Stimulated activated CD8-positive, alpha-beta memory T cell treated with anti-CD3 and anti-CD28 coated beads, Interleukin-12 subunit alpha, Interleukin-12 subunit beta, amount 100 ng/mL, for 4 hours (primary cell): Measurements from ENCODE around the gene PTPRJ.
"Not testable (repeated sequence)": the region's sequence is repeated elsewhere in the genome, so short reads cannot be mapped to it uniquely, and the experiment has no call there.

Experiments
- DNase-seq: peaks from one replicate; pipeline ENCODE4 v3.0.0-alpha.2; 2020; ENCODE audit warnings: low read depth

The PTPRJ gene

DNA sequence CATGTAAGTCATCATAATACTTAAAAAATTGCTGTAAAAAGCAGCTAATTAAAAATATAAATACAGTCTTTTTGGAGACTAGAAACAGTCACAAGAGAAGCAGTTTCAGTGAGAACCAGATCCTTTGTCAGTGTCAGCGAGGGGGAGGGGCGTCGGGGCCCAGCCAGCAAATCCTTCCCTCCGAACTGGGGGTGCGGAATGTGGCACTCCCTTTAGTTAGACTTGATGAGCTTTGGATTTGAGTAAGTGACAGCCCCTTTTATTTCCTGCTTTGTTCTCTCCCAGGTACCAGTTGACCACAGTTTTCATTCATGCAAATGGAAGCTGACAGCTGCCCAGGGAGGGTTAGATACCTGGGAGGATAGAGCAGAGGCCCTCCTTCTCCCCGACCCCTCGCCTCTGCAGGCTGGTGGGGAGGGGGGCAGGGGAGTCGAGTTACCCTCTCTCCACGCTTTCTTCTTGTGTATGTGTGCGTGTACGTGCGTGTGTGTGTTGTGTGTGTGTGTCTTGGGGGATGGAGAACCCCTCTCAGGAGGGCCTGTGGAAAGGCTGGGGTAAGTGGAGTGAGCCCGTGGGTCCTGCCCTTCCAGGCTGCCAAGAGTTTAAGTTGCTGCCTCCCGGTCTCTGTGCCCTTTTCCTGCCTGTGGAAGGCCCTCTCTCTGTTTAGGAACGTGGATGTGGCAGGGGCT is 38.3 kb downstream of the PTPRJ start:
- no peak for DNase-seq

DNA sequence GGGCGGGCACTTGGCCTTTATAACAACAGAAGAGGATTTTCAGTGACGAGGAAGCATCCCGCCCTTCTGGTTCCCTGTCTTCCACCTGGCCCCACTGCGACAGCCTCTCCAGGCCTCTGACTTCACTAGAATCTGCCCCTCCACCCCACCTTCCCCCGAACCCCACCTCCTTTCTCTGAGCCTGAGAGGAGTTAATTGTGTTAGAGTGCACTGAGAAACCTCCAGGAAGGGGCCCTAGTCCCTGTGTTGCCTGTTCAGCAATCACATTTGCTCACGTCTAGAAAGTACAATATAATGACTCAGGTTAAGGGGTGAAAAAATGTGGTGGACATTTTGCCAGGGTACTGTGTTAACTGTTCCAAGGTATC is 38.8 kb downstream of the PTPRJ start:
- DNase-seq, result no peak

DNA sequence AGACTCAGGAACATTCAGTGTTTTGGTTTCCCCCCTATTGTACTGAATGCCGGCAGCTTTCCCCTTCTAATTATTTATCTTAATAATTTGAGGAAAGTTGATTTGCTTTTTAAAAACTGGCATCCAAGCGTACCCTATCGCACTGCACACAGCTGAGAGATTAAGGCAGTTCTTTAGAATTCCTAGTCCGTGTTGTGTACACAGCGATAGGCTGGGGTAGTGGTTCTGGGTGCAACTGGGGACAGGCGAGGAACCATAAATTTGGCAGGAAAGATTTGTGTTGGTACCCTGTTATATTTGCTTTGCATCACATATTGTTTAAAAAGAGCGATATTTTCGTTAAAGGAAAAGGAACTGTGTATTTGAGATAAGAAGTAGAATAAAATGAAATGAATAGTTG is 39.2 kb downstream of the PTPRJ start:
- DNase-seq, result no peak

DNA sequence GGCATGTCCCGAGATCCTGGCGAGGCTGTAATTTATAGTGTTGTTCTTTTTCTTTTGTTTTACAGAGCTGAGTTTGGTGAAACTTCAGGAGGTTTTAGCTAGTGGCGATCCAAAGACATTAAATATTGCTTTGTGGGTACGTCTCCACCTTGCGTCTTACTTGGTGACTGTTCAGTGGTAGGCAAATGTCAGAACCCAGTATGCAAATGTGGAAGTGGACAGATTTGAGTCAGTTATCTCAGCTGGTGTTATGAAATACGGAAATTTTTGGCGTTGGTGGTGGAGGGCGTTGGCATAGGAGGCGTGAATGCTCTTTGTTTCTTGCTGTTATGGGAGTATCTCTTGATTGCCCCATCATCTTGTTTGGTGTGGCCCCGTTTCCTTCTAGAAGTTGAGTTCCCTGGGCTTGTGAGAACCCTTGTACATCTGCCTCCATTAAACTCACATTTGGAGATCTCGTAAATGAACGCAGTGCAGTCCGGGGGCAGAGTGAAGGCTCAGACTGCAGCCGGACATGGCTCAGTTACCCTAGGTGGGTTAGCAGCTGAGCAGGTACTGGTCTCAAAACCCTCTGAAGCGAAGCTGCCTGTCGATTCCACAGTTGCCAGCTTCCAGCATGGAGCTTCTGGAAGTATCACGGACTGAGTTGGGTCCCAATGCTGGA is 39.9 kb downstream of the PTPRJ start:
- DNase-seq, result no peak

DNA sequence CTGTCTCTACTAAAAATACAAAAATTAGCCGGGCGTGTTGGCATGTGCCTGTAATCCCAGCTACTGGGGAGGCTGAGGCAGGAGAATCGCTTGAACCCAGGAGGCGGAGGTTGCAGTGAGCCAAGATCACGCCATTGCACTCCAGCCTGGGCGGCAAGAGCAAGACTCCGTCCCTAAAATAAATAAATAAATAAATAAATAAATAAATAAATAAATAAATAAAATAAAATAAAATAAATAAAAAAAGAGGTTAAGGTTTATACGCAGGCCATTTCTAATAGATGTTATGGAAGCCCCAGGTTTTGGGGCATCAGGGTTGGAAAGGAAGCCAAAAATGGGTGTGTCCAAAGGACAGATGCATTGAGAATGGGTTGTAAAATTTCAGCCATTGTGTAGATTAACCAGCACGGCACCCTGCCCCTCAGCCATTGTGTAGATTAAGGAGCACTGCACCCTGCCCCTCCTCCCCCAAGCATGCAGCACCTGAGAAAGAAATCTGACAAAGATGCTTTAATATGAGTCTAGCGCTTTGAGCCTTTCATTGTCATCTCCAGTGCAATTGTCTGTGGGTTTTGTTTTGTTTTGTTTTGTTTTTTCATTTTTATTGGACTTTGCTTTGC is 41.0 kb downstream of the PTPRJ start:
- not testable (repeated sequence) for DNase-seq

DNA sequence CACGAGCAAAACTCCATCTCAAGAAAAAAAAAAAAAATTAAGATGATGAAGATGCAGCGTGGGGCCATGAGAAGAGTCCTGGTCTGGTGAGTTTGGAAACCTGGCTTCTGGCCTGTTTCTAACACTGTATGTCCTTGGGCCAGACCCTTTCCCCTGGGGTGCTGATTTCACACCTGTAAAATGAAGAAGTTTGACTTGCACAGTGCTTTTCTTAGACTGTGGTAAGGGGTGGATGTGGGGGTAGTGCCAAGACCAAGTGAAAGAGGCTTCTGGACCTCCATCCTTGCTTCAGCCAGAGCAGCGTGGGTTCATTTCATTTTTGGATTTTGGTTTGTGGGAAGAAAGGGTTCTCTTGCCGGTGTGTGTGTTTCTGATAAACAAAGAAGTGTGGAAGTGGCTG is 42.1 kb downstream of the PTPRJ start:
- no peak for DNase-seq

DNA sequence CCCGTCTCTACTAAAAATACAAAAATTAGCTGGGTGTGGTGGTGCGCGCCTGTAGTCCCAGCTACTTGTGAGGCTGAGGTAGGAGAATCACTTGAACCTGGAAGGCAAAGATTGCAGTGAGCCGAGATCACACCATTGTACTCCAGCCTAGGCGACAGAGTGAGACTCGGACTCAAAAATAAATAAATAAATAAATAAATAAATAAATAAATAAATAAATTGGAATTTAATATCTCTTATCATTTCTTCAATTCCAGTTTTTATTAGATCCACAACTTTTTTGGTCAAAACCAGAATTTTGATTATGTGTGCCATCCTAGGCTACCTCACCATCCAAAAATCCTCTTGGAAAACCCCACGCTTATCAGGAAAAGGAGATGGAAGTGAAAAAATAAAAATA is 43.2 kb downstream of the PTPRJ start:
- DNase-seq, result not testable (repeated sequence)

DNA sequence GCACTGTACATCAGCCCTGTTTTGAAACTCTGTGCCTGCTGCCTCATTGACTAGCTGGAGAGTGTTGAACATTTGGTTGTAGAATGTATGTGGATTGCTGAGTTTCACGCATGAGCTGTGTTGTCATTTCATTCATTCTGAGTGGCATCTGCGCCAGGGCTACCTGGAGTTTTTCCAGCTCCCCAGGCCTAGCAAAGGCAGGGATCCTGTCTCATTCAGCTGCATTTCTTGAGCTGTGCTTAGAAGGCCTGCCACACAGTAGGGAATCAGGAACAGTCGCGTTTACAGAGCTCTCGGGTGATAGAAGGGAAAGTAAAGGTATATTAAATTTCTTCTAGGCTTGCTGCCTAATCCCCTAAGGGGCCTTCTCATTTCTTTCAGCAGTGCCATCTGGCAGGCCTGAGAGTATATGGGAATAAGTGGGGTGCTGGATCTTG is 44.3 kb downstream of the PTPRJ start:
- no peak for DNase-seq

DNA sequence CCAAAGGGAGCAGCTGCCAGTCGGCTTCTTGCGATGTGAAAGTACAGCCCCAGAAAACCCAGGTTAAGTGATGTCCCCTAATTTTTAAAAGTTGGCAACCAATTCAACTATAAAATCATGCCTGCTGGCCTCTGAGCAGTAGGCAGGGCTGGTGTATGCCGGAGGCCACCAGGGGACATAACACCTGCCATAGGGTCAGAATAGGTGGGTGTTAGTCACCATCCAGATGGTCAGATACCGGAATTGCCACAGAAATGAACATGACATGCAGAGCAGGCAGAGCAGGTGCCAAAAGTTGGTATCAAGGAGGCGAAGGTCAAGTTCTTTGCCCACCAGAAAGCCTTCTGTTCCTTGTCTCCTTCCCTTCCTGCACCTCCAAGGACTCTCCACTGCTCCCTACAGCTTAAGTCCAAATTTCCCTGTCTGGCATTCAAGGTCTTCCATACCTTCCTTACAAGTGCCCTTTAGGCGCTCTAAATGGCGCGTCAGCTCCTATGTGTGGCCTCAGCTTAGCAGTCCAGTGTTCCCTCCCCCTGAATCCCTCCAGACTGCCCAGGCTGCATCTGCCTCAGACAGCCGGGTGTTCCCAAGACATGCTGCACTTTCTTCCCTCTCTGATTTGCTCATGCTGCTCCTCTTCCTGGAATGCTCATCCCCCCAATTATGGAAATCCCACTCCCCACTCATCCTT is 45.1 kb downstream of the PTPRJ start:
- no peak for DNase-seq

DNA sequence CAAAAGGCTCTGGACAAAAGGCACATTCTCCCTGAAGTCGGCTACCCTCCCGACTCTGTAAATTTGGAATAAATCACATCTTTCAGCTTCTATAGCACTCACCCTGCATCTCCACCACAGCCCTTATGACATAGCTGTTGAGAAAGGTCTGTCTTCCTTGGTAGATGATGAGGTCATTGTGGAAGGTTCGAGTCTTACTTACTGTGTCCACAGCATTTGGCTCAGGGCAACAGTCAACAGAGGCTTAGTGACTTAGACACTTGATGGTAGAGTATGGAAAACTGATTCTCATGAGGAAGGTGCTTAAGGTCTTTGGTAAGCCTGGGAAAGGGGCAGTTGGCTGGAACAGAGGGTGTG is 45.6 kb downstream of the PTPRJ start:
- DNase-seq, result no peak

DNA sequence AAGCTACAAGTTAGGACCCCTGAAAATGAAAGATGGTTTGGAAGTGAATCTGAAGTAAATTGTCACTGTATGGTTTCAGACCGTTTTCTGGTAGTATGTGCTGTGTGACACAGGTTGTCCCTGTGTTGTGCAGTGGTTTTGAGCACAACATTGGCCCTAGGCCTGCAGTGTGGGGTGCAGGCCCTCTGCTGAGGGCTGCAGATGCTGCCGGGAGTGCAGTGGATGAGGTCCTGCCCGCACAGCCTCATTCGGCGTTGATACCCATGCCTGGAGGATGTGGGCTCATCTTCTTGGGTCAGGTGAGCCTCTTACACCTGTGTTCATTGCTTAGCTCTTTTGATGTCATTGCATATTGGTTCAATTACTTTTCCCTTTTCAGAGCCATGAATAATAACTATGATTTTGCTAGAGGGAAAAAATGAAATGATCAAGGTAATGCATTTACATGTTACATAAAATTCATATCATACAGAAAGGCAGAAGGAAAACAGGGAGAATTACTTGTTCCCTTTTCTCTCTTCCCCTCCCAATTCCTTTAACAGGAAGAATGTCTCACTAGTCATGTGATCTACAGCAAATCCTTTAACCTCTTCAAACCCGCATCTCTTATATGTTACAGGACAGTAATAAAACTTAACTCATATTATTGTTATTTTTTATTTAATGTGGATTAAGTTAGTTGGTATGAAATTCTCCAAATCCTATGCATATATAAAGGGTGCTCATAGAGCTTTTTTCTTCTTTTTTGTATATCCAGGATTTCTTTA is 48.7 kb downstream of the PTPRJ start:
- no peak for DNase-seq

DNA sequence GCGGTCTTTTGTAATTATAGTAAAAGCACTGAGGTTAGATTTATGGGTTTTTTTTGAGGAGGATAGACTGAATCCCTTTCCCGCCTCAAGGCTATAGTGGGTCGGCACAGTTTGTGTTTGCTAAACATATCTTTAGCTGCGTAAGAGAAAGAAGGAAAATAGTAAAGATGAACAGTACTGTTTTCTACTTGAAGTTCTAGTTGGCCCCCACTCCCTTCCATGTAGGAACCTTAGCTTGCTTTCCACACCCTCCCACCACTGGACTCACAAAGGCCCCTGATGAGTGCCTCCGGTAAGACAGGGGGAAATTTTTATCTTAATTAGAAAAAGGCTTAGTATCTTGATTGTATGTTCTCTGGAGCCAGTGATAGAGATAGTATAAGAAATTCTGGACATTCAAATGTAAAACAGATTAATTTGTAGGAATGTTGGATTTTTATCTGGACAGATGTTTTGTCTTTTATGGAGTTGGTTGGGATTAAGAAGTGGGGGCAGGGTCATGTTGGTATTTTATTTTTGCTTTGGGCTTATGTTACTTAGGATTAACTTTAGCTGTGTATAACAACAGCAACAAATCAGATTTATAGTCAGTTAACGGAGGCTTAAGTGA is 49.4 kb downstream of the PTPRJ start:
- no peak for DNase-seq

DNA sequence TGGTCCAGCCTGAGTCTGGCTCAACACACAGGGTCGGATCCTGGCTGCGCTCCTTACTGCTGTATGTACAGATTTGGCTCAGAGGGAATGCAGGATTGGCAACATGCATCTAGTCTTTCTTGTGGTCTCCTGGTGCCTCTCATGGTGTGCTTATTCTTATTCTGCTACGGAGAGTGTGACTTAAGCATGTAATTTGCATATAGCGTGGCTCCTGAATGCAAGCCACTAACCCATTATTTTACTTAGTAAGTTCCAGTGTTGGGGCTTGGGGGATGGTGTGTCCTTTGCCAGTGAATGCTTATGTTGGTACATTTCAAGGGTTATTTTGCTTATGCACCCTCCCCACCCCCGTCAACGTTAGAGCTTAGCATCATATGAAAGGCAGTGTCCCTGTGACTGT is 51.2 kb downstream of the PTPRJ start:
- DNase-seq, result no peak

DNA sequence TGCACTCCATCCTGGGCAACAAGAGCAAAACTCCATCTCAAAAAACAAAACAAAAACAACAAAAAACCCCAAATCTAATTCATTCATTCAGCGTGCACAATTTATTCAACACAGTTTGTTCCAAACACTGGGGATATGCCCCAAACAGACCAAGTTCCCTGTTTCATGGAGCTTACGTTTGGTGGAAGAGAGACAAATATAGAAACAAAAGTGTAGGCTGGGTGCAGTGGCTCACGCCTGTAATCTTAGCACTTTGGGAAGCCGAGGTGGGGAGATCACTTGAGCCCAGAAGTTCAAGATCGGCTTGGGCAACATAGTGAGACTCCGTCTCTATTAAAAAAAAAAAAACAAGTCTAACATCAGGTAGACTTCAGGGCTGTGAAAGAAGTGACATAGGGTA is 52.4 kb downstream of the PTPRJ start:
- no peak for DNase-seq

DNA sequence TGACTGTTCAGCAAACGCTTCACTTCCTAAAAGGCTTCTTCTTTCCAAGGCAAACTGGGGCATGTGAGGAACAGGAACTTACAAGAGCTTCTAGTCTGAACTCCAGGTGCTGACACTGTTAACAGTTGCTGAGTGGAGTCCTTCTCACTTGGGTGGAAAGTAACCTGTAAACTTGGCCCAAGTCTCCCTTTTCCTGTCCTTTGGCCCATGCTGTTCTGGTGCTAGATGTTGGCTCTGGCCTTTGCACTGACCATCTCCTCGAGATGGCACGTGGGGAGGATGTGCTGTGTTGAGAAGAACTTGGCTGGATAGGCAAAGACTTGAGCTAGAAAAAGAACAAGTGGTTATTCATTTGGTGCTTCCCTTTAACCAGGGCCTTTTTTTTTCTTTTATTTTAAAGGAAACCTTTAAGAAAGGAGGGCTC is 53.6 kb downstream of the PTPRJ start:
- DNase-seq, result no peak

DNA sequence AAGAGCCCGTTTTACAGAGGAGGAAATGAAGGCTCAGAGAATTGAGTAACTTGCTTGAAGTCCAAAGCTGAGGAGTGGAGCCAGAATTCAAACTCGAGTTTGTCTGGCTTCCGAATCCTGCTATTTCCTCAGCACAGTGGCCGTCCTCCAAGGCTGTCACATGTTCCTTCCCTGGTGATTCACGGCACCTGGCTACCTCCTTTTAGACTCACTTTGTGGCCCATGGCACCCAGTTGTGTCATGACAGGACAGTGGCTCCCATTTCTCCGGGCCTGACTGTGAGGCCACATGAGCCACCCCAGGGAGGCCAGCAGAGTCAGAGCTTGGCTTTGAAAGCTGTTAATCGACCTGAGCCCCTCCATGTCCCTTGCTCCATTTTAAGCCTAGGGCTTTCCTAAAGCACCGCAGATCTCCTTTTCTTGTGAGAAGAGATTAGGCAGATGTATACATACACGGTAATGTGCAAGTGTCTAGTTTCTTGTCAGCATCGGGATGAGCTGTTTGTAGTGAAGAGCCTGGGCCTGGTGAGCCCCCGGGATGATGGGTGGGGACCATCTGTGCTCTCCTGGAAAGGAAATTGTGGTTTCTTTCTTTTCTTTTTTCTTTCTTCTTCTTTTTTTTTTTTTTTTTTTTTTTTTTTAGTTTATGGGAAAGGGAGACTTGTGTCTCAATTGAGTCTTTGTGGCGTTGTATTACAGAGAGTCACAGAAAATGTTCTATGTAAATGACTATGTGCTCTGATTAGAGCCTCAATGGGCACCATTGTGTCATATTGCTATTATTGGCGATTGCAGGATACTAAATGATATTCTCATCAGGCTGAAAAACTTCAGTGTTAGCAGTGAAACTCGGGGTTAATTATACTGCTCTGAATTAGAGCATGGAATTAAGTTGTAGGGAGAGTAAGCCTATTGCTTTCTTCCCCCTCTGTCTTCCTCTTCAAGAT is 54.8 kb downstream of the PTPRJ start:
- no peak for DNase-seq

DNA sequence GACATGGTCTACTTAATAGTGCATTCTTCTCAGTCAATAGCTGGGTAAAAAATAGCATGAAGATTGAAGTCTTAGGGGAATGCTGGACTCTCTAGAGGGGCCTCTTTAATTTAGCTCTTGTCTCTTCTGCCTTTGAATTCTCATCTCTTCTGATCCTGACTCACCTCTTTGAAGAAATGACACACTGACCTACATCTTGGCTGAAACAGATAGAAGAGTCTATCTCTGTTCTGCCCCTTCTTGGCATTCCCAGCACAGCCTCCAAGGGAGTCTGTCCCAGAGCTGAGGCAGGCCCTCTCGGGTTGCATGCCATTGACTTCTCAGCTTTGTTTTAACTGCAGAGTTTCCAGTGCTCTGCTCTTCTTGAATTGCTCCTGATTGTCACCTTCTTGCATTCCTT is 55.7 kb downstream of the PTPRJ start:
- DNase-seq, result no peak

DNA sequence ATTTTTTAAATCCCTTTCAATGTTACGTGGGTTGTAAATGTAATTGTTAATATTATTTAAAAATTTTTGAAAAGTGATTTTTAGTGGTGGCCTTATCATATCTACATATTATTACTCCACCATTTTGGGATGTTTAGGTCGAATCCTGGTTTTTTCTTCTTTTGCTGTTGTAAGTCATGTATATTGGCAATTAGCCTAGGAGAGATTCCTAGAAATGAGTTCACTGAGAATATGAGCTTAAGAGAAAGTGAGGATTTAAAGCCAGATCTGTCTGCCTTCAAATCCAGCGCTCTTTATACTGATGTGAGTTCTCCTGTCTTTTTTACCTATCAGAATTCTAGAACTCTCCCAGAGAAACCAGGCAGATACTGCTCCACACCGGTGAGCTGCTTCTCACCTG is 56.1 kb downstream of the PTPRJ start:
- DNase-seq, result no peak

DNA sequence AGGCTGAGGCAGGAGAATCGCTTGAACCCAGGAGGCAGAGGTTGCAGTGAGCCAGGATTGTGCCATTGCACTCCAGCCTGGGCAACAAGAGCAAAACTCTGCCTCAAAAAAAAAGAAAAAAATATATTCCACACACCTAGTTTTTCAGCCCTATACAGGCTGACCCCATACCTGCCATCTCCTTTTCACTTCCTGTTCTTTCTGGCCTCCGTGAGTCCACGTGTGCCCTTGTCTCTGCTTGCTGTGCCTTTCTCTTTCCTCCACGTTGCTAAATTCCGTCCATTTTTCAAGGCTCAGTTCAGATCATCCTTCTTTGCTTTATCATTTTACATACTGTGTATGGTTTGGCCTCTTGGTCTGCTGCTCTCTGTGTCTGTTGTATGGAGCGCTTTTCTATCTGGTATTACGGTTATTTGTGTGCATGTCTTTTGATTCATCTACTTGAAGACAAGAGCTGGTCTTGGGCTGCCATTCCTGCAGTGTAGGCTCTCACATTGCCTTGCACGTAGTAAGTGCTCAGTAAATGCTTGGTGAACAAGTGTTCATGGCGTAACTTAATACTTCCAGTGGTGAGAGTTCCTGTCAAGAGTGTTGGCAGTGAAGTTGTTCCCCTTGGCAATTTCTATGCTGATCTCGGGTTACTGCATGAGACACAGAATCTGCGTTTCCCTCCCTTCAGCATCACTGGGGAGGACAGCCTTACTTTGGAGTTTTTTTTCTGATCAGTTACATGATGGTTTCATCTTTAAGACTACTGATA is 57.5 kb downstream of the PTPRJ start:
- no peak for DNase-seq

DNA sequence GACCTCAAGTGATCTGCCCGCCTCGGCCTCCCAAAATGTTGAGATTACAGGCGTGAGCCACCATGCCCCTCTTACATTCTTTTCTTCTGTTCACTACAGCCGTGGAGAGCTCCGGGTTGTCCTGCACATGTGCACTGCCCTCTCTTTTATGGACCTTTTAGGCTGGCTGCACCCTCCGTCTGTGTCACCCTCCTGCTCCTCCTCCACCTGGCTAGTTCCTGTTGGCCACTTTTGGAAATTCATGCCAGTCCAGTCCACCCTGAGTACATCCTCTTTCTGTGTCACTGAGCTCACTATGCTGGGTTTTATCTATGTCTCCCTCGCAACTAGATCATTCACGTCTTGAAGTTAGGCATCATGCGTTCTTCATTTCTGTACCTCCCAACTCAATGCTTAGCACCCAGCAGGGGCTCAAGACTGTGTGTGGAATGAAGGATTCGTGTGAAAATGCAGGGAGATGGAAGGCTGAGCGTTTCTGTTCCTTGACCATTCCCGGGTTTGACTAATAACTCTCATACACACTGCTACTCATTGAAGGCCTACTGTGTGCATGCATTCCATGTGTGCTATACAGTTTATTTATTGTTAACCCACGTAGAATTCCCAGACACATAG is 60.6 kb downstream of the PTPRJ start:
- no peak for DNase-seq
